ENCODE measurements around the gene DNAH3. TPM values are rescaled to one million over a fixed set of nuclear protein-coding genes. Genes with fewer than 3 reads are reported as not detected.
"Not testable (repeated sequence)": the region's sequence is repeated elsewhere in the genome, so short reads cannot be mapped to it uniquely, and the experiment has no call there.

Gene DNAH3
- total and polyA plus RNA-seq, 2 of the 13 experiments (the other 11 are each of a cell fraction or from before 2014, with no cell fraction given): 0.07 to 0.08 TPM

- POLR2A ChIA-PET; BruUV-seq (replicated peaks); H3K79me2 ChIP-seq (ENCODE audit: insufficient read depth, low read length); H3K27me3 ChIP-seq (ENCODE audit: control insufficient read depth in 1 of 2, insufficient read depth in 2 of 2, low read length in 2 of 2); H3K9me3 ChIP-seq (ENCODE audit: low read length); FAIRE-seq; CTCF ChIA-PET (ENCODE audit: low intra/inter-chr PET ratio, low total read pairs); H3K4me3 ChIP-seq (replicated peaks in 1 of 3; ENCODE audit: insufficient read depth in 1 of 3, low read depth in 2 of 3, low read length in 3 of 3); H3K36me3 ChIP-seq (replicated peaks in 1 of 2; ENCODE audit: control insufficient read depth in 1 of 2, insufficient read depth in 2 of 2, low read length in 2 of 2); in situ Hi-C loops (cut with HindIII; ENCODE audit: extremely low pct_ligation_motif_present, low pct_unique_long_range_greater_than_20kb); H4K20me1 ChIP-seq (ENCODE audit: insufficient read depth, low read length); H3K9ac ChIP-seq (ENCODE audit: insufficient read depth, low read depth, low read length); H3K4me2 ChIP-seq (ENCODE audit: low read depth, low read length); ATAC-seq; DNase-seq (ENCODE audit: low spot score); H2AFZ ChIP-seq (ENCODE audit: low read length); H3K27ac ChIP-seq (ENCODE audit: extremely low read length, insufficient read depth, low read length): not testable (repeated sequence)
- 47% methylated on average over 10 of the region's 10 CpGs for WGBS (ENCODE audit: low lambda C conversion rate)
- peaks cover 22% of the 10 kb centered on the region for H3K4me1 ChIP-seq (ENCODE audit: insufficient read depth, low read length)
- intact Hi-C loops (cut with micrococcal nuclease; ENCODE audit: unreplicated experiment): loop anchor here (5.0 kb wide), 2 partner anchors 63 to 78 kb away; no protein-coding TSS in a partner anchor
Measured at GRCh38 chr16:20929676-20930364, 220.8 kb downstream of the DNAH3 start.

GRCh38 chr16:20928774-20929411, 221.8 kb downstream of the DNAH3 start:
- Histone ChIP-seq H3K9ac (ENCODE audit: insufficient read depth, low read depth, low read length) (no peak overlapping the region), H3K27ac (ENCODE audit: extremely low read length, insufficient read depth, low read length) (no peak overlapping the region), H3K79me2 (ENCODE audit: insufficient read depth, low read length) (no peaks in the 10 kb centered on the region), H3K27me3 (ENCODE audit: control insufficient read depth in 1 of 2, insufficient read depth in 2 of 2, low read length in 2 of 2) (no peaks in the 10 kb centered on the region), H4K20me1 (ENCODE audit: insufficient read depth, low read length) (no peaks in the 10 kb centered on the region), H2AFZ (ENCODE audit: low read length) (no peak overlapping the region), H3K4me1 (ENCODE audit: insufficient read depth, low read length) (peaks cover 22% of the 10 kb centered on the region), H3K36me3 (replicated peaks in 1 of 2; ENCODE audit: control insufficient read depth in 1 of 2, insufficient read depth in 2 of 2, low read length in 2 of 2) (peaks cover 0 to 3% of the 10 kb centered on the region in 2 experiments; a peak in 2 of 5 replicates), H3K9me3 (ENCODE audit: low read length) (no peaks in the 10 kb centered on the region), H3K4me2 (ENCODE audit: low read depth, low read length) (no peak overlapping the region), H3K4me3 (replicated peaks in 1 of 3; ENCODE audit: insufficient read depth in 1 of 3, low read depth in 2 of 3, low read length in 3 of 3) (no peak overlapping the region)
- no peak for ATAC-seq
- intact Hi-C loops (cut with micrococcal nuclease; ENCODE audit: unreplicated experiment): loop anchor here (5.0 kb wide), 2 partner anchors 62 to 77 kb away; no protein-coding TSS in a partner anchor
- WGBS (ENCODE audit: low lambda C conversion rate): 88% methylated on average over 5 of the region's 5 CpGs
- ChIA-PET POLR2A (no interaction called here), CTCF (ENCODE audit: low intra/inter-chr PET ratio, low total read pairs) (no interaction called here)
- in situ Hi-C loops (cut with HindIII; ENCODE audit: extremely low pct_ligation_motif_present, low pct_unique_long_range_greater_than_20kb): no loop called here
- peak; percentile 56 for FAIRE-seq
- DNase-seq (ENCODE audit: low spot score): no peak
- BruUV-seq (replicated peaks): no TSS peak
- TF ChIP-seq FOXP1 (IDR thresholded peaks at IDR 0.05) (no peak), FOXP1 (CRISPR knock-in tag; IDR thresholded peaks at IDR 0.05) (no peak)

All from HepG2 (cell line).